ENCODE data around the gene P2RY6. TPM values are rescaled to one million over a fixed set of nuclear protein-coding genes. Genes with fewer than 3 reads are reported as not detected.

The P2RY6 gene
- polyA plus RNA-seq, 1 donor (not counting 4 experiments of a cell fraction or from before 2014, with no cell fraction given) = 0.04 TPM

- H3K9me3 ChIP-seq (ENCODE audit: control insufficient read depth, low read depth, low read length) = no peaks in the 10 kb centered on the region
- dilution Hi-C loops (cut with MboI; ENCODE audit: extremely low pct_ligation_motif_present, low sequenced_read_pairs) = no loop called here
- no peak overlapping the region for H3K27ac ChIP-seq (ENCODE audit: control insufficient read depth, insufficient read depth, low read length)
- DNase-seq (ENCODE audit: low read depth, low spot score) (no peak), FAIRE-seq (no peak)
- H3K9ac ChIP-seq (ENCODE audit: control insufficient read depth, extremely low read depth, insufficient read depth, low read length) = no peak overlapping the region
- no peak for TF ChIP-seq EZH2 (IDR thresholded peaks at IDR 0.05; ENCODE audit: low read length)
- TF ChIP-seq, protein P1, sequence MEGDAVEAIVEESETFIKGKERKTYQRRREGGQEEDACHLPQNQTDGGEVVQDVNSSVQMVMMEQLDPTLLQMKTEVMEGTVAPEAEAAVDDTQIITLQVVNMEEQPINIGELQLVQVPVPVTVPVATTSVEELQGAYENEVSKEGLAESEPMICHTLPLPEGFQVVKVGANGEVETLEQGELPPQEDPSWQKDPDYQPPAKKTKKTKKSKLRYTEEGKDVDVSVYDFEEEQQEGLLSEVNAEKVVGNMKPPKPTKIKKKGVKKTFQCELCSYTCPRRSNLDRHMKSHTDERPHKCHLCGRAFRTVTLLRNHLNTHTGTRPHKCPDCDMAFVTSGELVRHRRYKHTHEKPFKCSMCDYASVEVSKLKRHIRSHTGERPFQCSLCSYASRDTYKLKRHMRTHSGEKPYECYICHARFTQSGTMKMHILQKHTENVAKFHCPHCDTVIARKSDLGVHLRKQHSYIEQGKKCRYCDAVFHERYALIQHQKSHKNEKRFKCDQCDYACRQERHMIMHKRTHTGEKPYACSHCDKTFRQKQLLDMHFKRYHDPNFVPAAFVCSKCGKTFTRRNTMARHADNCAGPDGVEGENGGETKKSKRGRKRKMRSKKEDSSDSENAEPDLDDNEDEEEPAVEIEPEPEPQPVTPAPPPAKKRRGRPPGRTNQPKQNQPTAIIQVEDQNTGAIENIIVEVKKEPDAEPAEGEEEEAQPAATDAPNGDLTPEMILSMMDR (optimal IDR thresholded peaks at IDR 0.05 in 1 of 3, IDR thresholded peaks at IDR 0.05 in 1 of 3, conservative IDR thresholded peaks at IDR 0.05 in 1 of 3; ENCODE audit: extremely low read depth in 1 of 3, insufficient read depth in 2 of 3, low read length in 3 of 3) = no peak
- peaks cover 10% of the 10 kb centered on the region for H3K4me1 ChIP-seq (ENCODE audit: control insufficient read depth, extremely low read depth, insufficient read depth, low read length)
- no peak overlapping the region for H2AFZ ChIP-seq (ENCODE audit: control insufficient read depth, low read length)
- H3K4me2 ChIP-seq (ENCODE audit: control insufficient read depth, extremely low read depth, insufficient read depth, low read depth, low read length) = no peak overlapping the region
- no peaks in the 10 kb centered on the region for H3K79me2 ChIP-seq (ENCODE audit: control insufficient read depth, insufficient read depth, low read length)
- H4K20me1 ChIP-seq (ENCODE audit: control insufficient read depth, extremely low read depth, insufficient read depth, low read length) = no peaks in the 10 kb centered on the region
- no peak overlapping the region for H3K4me3 ChIP-seq (ENCODE audit: control insufficient read depth in 2 of 3, extremely low read depth in 1 of 3, insufficient read depth in 2 of 3, low read depth in 1 of 3, low read length in 3 of 3)
- H3K9me1 ChIP-seq (ENCODE audit: control insufficient read depth, extremely low read depth, insufficient read depth, low read length) = no peaks in the 10 kb centered on the region
- H3K27me3 ChIP-seq (ENCODE audit: control insufficient read depth, extremely low read depth, insufficient read depth, low read length) = peaks cover 8% of the 10 kb centered on the region
- H3K36me3 ChIP-seq (ENCODE audit: control insufficient read depth in 2 of 2, extremely low read depth in 1 of 2, insufficient read depth in 2 of 2, low read length in 2 of 2) = no peaks in the 10 kb centered on the region
Measured at GRCh38 chr11:73292525-73292894, 20.4 kb downstream of the P2RY6 start.

DNA sequence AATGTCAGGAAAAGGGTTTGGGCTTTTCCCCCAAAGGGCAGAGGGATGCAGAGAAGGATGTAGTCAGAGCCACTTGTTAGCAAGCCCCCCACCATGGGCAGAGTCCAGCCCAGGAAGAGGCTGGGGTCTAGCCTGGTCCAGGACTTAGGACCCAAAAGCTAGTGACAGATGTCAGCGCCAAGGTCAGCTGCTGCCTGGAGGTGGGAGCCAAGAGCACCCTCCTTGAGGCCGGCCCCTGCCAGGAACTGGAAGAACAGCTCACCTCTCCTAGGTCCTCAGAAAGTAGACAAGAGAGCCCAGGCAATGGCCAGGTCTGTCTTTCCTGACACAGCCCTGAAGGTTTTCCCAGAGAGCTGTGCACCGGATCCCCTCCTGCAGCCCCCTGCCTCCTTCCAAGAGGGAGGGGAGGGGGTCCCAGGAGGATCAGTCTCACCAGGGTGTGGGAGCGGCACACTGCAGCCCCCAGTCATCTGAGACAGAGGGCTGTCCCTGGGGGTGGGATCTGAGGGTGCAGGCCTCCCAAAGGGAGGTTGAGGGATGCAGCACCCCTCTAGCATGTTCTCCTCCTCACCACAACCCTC lies 21.3 kb downstream of the P2RY6 start:
- Histone ChIP-seq H3K9me3 (ENCODE audit: control insufficient read depth, low read depth, low read length) (no peaks in the 10 kb centered on the region), H2AFZ (ENCODE audit: control insufficient read depth, low read length) (no peak overlapping the region), H3K4me1 (ENCODE audit: control insufficient read depth, extremely low read depth, insufficient read depth, low read length) (peaks cover 10% of the 10 kb centered on the region), H4K20me1 (ENCODE audit: control insufficient read depth, extremely low read depth, insufficient read depth, low read length) (no peaks in the 10 kb centered on the region), H3K9ac (ENCODE audit: control insufficient read depth, extremely low read depth, insufficient read depth, low read length) (no peak overlapping the region), H3K27me3 (ENCODE audit: control insufficient read depth, extremely low read depth, insufficient read depth, low read length) (peaks cover 8% of the 10 kb centered on the region), H3K79me2 (ENCODE audit: control insufficient read depth, insufficient read depth, low read length) (no peaks in the 10 kb centered on the region), H3K4me2 (ENCODE audit: control insufficient read depth, extremely low read depth, insufficient read depth, low read depth, low read length) (no peak overlapping the region), H3K27ac (ENCODE audit: control insufficient read depth, insufficient read depth, low read length) (no peak overlapping the region), H3K4me3 (ENCODE audit: control insufficient read depth in 2 of 3, extremely low read depth in 1 of 3, insufficient read depth in 2 of 3, low read depth in 1 of 3, low read length in 3 of 3) (no peak overlapping the region), H3K9me1 (ENCODE audit: control insufficient read depth, extremely low read depth, insufficient read depth, low read length) (no peaks in the 10 kb centered on the region), H3K36me3 (ENCODE audit: control insufficient read depth in 2 of 2, extremely low read depth in 1 of 2, insufficient read depth in 2 of 2, low read length in 2 of 2) (no peaks in the 10 kb centered on the region)
- TF ChIP-seq, protein P1 (optimal IDR thresholded peaks at IDR 0.05 in 1 of 3, IDR thresholded peaks at IDR 0.05 in 1 of 3, conservative IDR thresholded peaks at IDR 0.05 in 1 of 3; ENCODE audit: extremely low read depth in 1 of 3, insufficient read depth in 2 of 3, low read length in 3 of 3) = no peak
- TF ChIP-seq EZH2 (IDR thresholded peaks at IDR 0.05; ENCODE audit: low read length) = no peak
- DNase-seq (ENCODE audit: low read depth, low spot score) (no peak), FAIRE-seq (no peak)
- dilution Hi-C loops (cut with MboI; ENCODE audit: extremely low pct_ligation_motif_present, low sequenced_read_pairs) = no loop called here

All from keratinocyte (primary cell).